GM10266 (cell line): ENCODE results near the gene AJAP1.

ENCODE experiments used
- DNase-seq: peaks from one replicate; pipeline ENCODE4 v3.0.0; 2012; ENCODE audit errors: extremely low spot score
- CTCF ChIP-seq: IDR thresholded peaks from 2 replicates; pipeline ENCODE4 v1.5.1; 2012; ENCODE audit warnings: mild to moderate bottlenecking, low read depth; ENCODE audit not compliant: control insufficient read depth, insufficient read depth; ENCODE audit errors: missing control alignments

Gene AJAP1

DNA sequence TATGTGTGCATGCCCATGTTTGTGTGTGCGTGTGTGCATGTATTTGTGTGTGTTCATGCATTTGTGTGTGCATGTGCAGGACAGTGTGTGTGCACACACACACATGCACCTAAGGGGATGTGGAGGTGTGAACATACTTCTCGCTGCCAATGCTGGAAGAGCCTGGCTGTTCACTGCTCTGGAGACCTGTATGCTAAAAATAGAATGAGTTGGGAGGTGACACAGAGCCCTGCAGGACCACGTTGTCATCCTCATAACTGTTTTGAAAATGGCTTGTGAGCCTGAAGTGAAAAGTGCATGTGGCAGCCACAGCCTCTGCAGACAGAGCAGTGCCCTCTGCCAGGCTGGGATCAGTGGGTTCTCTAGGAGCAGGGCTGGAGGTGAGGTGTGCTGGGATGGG is 95.8 kb downstream of the AJAP1 start:
- no peak for DNase-seq
- TF ChIP-seq CTCF = no peak

- no peak for TF ChIP-seq CTCF
- DNase-seq = no peak
These were observed 97.7 kb downstream of the AJAP1 start for GRCh38 chr1:4752059-4752458.

GRCh38 chr1:4754816-4755215 is 100.4 kb downstream of the AJAP1 start:
- no peak for TF ChIP-seq CTCF
- no peak for DNase-seq

GRCh38 chr1:4755301-4755845 is 101.0 kb downstream of the AJAP1 start:
- TF ChIP-seq CTCF = no peak

DNA sequence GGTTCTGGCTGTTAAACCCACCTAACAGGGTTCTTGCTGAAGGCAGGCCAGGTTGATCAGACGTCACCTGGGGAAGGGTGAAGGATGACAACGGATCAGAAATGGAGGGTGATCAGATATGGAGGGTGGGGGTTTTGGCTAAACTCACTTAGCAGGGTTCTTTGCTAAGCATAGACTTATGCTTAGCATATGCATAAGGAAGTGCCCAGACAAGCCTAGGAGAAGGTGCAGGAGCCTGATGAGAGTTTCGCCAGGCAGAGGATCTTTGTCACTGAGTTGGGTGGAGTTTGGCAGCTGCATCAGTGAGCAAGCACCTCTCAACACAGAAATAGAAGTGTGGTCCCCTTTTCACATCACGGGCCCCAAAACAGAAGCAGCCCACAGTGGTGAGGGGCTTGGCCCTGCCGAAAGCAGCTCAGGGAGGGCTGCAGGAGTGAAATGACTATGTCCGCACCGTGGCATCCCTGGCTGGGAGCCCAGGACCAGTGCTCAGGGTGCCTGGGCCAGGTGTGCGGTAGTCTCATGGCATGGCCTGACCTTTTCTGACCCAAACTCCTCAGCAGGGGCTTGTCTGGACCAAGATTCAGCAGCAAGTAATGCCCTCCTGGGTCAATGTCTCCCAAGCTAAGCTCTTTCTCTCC is 101.6 kb downstream of the AJAP1 start:
- no peak for TF ChIP-seq CTCF
- no peak for DNase-seq

More at GRCh38 chr1:4755301-4755845, 101.0 kb downstream of the AJAP1 start:
- DNase-seq = no peak

GRCh38 chr1:4756851-4757580 is 102.6 kb downstream of the AJAP1 start:
- DNase-seq = no peak
- no peak for TF ChIP-seq CTCF

DNA sequence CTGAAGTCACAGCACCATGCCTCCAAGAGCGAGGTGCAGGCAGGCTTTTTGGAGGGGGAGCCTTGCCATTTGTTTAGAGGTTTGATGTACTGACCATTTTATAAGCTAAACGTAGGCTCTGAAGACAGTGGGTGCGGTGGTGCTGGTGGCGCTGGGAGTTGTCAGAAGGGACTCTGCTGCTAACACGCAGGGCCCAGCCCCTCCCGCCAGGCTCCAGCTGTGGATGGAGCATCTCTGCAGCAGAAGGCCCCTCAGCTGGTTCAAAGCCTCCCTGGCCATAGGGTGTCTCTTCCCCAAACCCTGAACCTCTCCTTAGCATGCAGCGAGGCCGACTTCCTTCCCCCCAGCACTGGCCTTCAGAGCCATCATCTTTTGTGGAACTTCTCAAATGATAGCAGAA is 105.3 kb downstream of the AJAP1 start:
- DNase-seq = no peak
- TF ChIP-seq CTCF = no peak
